H1 (cell line): Measurements from ENCODE around the gene SLC48A1. TPM values are rescaled to one million over a fixed set of nuclear protein-coding genes. Genes with fewer than 3 reads are reported as not detected.

ENCODE experiments used
- BCL11A ChIP-seq, 2 experiments: IDR thresholded peaks; one replicate each; pipeline ENCODE4 v1.6.1; 2011; ENCODE audit warnings: low read depth in 2 of 2, low read length in 2 of 2, mild to moderate bottlenecking in 2 of 2
- CBX5 ChIP-seq: fragments of 300-800, 300-1000 bp; sonication (generic); IDR thresholded peaks from 2 replicates; pipeline ENCODE4 v1.7.1; 2016; ENCODE audit warnings: antibody characterized with exemption, low read length, low read depth
- CHD1 ChIP-seq: IDR thresholded peaks from 2 replicates; pipeline ENCODE4 v1.6.1; 2012; ENCODE audit warnings: low read depth, low read length, improper control_type of control experiment
- EGR1 ChIP-seq: IDR thresholded peaks from 2 replicates; pipeline ENCODE4 v1.6.1; 2011; ENCODE audit warnings: low read depth, low read length, borderline replicate concordance
- NANOG ChIP-seq: IDR thresholded peaks from 2 replicates; pipeline ENCODE4 v1.6.1; 2011; ENCODE audit warnings: low read length, low read depth, mild to moderate bottlenecking, inconsistent platforms; ENCODE audit not compliant: insufficient read depth, poor library complexity, severe bottlenecking
- RAD21 ChIP-seq, 2 experiments: IDR thresholded peaks in 1 of 2; conservative IDR thresholded peaks in 1 of 2; 2 replicates each; pipeline ENCODE4 v1.6.1; 2011; ENCODE audit warnings: low read depth in 2 of 2, low read length in 2 of 2, improper control_type of control experiment in 1 of 2, inconsistent platforms in 1 of 2, mild to moderate bottlenecking in 1 of 2, moderate library complexity in 1 of 2
- SP2 ChIP-seq: IDR thresholded peaks from 2 replicates; pipeline ENCODE4 v1.6.1; 2012; ENCODE audit warnings: mild to moderate bottlenecking, low read length, inconsistent platforms
- polyA plus RNA-seq, 7 experiments: library from polyadenylated mRNA; depleted of rRNA in 3 of 7; stranded (reverse) in 5 of 7; unstranded in 2 of 7; fragments of >200 nt in 5 of 7; fragments of 200-250 nt in 2 of 7; gene quantifications; 1 replicate in 5 of 7; 2 replicates in 1 of 7; 4 replicates in 1 of 7; pipeline versions ENCODE4 v1.2.1 to v1.2.3, GENCODE V29; 2011 to 2013; ENCODE audit warnings: missing spikeins in 2 of 7, mixed read lengths in 2 of 7
- total RNA-seq: library from RNA; stranded (reverse); fragmentation: NEBNext Ultra II Directional; extraction: Animal tissue kit (Norgen Biotek cat#: 25700); gene quantifications from 2 replicates; pipeline ENCODE4 v1.2.1, GENCODE V29; 2021
- TF ChIP-seq, protein P1 (sequence below), 3 experiments: IDR thresholded peaks; 1 replicate in 2 of 3; 2 replicates in 1 of 3; pipeline versions ENCODE4 v1.5.1 to v1.6.1; 2011; ENCODE audit warnings: low read length in 3 of 3, mild to moderate bottlenecking in 3 of 3, inconsistent platforms in 2 of 3, low read depth in 1 of 3, moderate library complexity in 1 of 3; ENCODE audit not compliant: insufficient read depth in 1 of 3; ENCODE audit errors: control extremely low read depth in 1 of 3
- TF ChIP-seq, protein P2 (sequence below): IDR thresholded peaks from 2 replicates; pipeline ENCODE4 v1.6.1; 2012; ENCODE audit warnings: inconsistent platforms

SLC48A1 gene
- total and polyA plus RNA-seq, 2 of the 8 experiments (the other 6 are each of a cell fraction or from before 2014, with no cell fraction given) = 9.5 to 14.1 TPM

DNA sequence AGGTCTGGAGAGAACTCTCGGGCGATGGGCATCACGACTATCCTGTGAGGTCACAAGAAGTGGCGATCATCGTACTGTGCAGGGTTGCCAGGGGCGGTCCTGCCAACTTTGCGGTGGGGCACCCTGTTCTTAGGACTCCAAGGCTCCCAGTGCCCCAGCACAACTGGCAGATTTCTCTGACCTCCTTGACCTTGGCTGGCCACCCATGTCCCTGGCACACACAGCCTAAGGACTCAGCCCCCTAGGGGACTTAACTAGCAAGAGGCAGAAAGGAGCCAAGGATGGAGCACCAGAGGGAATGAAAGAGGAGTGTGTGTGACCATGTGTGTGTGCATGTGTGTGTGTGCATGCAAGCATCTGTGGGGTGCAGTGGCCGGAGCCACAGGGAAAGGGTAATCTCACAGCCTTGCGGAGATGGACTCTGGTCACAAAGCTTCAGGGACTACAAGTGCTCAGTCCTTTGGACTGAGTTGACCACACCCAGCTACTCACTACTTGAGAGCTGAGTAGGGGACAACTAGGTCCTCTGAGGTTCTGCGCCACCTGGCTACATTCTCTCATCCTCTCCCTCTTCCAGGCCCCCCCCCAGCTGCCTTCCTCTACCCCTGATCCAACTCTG, 13.7 kb downstream of the SLC48A1 start (continued):
- TF ChIP-seq BCL11A (IDR thresholded peaks at IDR 0.05; ENCODE audit: low read depth in 2 of 2, low read length in 2 of 2) = no peak
- no peak for TF ChIP-seq SP2
- TF ChIP-seq RAD21 (IDR thresholded peaks at IDR 0.05 in 1 of 2, conservative IDR thresholded peaks at IDR 0.05 in 1 of 2; ENCODE audit: low read depth in 2 of 2, low read length in 2 of 2) = no peak
- no peak for TF ChIP-seq NANOG
- TF ChIP-seq CBX5 = no peak
- TF ChIP-seq, protein P1, sequence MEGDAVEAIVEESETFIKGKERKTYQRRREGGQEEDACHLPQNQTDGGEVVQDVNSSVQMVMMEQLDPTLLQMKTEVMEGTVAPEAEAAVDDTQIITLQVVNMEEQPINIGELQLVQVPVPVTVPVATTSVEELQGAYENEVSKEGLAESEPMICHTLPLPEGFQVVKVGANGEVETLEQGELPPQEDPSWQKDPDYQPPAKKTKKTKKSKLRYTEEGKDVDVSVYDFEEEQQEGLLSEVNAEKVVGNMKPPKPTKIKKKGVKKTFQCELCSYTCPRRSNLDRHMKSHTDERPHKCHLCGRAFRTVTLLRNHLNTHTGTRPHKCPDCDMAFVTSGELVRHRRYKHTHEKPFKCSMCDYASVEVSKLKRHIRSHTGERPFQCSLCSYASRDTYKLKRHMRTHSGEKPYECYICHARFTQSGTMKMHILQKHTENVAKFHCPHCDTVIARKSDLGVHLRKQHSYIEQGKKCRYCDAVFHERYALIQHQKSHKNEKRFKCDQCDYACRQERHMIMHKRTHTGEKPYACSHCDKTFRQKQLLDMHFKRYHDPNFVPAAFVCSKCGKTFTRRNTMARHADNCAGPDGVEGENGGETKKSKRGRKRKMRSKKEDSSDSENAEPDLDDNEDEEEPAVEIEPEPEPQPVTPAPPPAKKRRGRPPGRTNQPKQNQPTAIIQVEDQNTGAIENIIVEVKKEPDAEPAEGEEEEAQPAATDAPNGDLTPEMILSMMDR (IDR thresholded peaks at IDR 0.05; ENCODE audit: control extremely low read depth in 1 of 3, insufficient read depth in 1 of 3, low read depth in 1 of 3, low read length in 3 of 3) = no peak
- TF ChIP-seq, protein P2, sequence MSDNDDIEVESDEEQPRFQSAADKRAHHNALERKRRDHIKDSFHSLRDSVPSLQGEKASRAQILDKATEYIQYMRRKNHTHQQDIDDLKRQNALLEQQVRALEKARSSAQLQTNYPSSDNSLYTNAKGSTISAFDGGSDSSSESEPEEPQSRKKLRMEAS = no peak
- no peak for TF ChIP-seq CHD1
- no peak for TF ChIP-seq EGR1
